CD4-positive, alpha-beta T cell treated with Interferon gamma for 1 hour (primary cell): ENCODE results near the gene SHROOM1.

Experiments
- DNase-seq: peaks from one replicate; pipeline ENCODE4 v3.0.0-alpha.2; 2020

Gene SHROOM1

DNA sequence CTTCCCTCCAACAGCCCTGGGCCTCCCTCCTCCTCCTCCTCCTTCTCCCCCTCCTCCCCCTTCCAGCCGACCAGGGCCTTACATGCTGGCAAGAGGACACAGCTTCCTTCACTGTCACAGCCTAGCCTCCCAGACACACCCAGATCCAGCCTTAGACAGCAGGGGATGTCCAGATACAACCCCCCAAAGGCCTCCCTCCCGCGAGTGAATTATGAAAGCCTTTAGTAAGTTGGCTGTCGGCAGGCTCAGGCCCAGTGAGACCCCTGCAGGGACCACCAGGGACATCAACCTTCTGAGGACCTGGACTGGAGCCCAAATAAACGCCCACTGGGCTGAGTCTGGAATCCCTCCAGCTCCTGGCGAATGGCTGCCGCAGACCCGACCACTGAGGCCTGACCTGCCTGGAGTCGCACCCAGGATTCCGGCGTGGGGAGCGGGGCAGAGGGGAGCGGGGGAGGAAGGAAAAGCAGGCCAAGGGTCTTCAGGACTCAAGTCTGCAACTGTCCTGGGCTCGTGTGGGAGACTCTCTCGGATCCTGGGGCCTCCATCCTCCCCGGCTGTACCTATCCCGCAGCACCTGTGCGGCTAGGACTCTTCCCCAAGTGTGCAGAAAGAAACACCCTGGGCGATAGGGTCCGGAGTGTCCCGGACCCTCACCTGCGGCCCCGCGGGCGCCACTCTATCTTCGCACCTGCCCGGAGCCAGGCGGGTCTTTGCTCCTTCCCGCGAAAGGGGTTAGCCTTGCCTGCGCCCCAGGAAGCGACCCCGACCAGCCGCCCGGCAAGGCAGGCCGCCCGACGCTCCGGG, 54.1 kb downstream of the SHROOM1 start:
- no peak for DNase-seq

GRCh38 chr5:132775476-132775961, 54.9 kb downstream of the SHROOM1 start:
- no peak for DNase-seq

- DNase-seq: no peak
Measured at GRCh38 chr5:132774896-132775295, 55.6 kb downstream of the SHROOM1 start.

DNA sequence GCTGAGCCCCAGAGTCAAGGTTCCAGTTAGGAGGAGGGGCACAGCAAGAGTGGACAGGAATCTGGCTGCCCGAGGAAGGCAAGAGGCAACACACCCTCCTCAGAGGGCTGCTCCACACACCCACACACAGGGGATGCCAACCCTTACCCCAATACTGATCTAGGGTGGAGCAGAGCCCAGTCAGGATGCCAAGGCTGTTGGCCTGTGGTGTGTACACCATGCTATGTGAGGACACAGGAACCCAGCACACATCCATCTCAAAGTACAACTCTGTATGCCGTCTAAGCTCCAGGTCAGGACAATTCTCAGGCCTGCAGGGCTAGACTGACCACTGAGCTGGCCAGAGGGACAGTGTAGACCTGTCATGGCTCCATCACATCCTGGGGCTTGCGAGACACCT, 56.0 kb downstream of the SHROOM1 start:
- DNase-seq: no peak

- no peak for DNase-seq
Measured at GRCh38 chr5:132773601-132774355, 56.7 kb downstream of the SHROOM1 start.

DNA sequence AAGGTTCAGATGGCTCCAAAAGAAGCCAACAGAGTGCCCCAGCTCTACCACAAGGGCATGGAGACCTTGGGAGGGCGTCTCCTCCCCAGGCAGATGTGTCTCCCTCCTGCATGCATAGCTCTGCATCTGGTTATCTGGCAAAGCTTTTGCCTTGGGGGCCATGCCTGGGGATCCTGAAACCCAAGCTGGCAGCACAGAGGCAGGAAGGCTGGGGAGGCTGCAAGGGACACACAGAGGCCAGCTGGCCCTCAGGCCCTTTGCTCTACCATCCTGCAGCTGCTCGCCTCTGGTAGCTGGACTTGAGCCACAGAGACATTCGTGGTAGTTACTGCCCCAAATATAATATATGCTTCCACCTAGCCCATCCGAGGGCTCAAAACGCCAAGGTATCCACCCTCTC, 57.3 kb downstream of the SHROOM1 start:
- DNase-seq: no peak

DNA sequence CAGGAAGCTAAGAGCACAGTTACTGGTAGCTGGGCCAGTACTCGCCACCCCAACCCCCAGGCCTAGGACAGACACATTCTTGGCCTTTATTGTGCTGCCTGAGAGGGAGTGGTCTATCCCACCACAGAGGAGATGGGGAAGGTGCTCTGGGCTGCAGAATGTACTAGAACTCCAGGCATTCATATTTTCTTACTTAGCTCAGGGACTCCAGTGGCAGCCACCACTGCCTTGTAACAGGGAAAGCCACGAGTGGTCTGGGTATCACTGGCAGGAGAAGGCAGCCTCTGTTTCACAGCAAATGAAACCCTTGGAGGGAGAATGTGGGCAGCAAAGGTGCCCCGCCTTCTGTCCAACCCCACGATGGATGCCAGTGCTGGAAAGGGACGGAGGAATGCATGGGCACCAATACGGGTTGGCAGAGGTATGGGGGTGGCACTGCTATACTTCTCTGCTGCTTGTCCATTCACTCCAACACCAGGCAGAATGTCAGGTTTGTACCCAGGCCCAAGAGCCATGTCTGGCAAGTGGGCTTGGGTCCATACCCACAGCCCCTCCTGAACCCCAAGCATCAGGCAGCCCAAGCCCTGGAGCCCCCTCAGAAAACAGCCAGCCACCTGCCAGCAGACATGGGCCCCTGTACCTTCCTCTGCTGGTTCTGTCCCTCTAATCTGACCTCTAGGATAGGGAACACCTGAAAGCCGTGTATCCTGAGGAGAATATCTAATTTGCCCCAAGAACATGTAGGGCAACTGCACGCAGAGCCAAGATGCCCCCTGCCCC, 58.0 kb downstream of the SHROOM1 start:
- DNase-seq: no peak
